KG1 (cell line): ENCODE data around the gene MSL3.

Experiments
- DNase-seq: peaks from one replicate; lab custom pipeline; 2025; lab: John Stamatoyannopoulos, UW

MSL3 gene, protein sequence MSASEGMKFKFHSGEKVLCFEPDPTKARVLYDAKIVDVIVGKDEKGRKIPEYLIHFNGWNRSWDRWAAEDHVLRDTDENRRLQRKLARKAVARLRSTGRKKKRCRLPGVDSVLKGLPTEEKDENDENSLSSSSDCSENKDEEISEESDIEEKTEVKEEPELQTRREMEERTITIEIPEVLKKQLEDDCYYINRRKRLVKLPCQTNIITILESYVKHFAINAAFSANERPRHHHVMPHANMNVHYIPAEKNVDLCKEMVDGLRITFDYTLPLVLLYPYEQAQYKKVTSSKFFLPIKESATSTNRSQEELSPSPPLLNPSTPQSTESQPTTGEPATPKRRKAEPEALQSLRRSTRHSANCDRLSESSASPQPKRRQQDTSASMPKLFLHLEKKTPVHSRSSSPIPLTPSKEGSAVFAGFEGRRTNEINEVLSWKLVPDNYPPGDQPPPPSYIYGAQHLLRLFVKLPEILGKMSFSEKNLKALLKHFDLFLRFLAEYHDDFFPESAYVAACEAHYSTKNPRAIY

GRCh38 chrX:11757719-11758399, at the start of gene MSL3:
MSL3 (plus strand) TSS chrX:11758237; CDS start chrX:11758264, 27 bp downstream.
- peak; percentile 21 for DNase-seq

DNA sequence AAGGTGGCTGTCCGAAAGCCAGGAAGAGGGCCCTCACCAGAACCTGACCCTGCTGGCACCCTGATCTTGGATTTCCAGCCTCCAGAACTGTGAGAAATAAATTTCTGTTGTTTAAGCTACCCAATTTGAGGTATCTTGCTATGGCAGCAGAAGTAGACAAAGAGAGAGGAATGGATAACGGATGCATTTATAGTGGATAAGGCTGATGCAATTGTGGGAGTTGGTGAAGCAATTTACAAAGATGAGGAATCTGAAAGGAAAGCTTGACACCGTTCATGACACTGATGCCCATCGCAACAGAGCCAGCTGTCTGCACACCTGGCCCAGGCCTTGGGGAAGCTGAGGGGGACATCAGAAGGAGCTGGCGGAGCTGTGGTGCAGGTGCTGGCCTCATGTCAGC, 35.7 kb upstream of the MSL3 start:
- no peak for DNase-seq

DNA sequence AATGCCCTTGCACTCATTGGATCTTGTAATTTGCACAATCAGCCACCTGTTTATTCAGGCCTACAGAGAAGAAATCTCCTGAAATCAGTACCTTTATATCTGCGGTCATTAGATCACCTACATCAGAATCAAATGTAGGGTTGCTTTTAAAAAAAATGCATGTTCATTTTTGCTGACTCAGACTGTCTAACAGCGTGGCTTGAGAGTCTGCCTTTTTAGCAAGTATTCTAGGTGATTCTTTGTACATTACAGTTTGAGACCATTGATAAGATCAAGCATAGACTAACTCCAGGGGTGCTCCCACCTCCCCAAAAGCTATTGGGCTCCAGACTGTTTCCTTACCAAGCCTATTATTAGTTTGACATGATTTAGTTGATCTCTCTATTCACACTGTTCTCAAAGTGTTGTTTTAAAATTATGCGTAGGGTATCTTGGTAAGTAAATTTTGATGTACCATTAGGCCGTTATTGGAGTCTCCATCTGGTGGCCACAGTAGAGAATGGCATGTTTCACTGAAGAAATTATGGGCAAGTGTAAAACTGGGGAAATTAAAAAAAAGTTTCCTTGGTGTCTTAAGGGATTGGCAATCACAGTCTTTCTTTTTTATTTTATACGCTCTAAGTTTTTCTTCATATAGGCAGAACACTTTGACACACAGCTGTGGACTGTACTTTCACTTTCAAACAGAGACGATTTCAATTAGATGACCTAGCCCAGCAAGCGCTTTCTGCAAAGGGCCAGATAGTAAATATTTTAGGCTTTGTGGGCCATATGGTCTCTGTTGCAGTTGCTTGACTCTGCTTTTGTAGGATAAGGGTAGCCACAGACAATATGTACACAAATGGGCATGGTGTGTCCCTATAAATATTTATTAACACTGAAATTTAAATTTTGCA, 33.7 kb upstream of the MSL3 start:
- DNase-seq: no peak

- DNase-seq: no peak
Observed at GRCh38 chrX:11725631-11726442, 32.2 kb upstream of the MSL3 start.

GRCh38 chrX:11728556-11728955, 29.5 kb upstream of the MSL3 start:
- DNase-seq: no peak

DNA sequence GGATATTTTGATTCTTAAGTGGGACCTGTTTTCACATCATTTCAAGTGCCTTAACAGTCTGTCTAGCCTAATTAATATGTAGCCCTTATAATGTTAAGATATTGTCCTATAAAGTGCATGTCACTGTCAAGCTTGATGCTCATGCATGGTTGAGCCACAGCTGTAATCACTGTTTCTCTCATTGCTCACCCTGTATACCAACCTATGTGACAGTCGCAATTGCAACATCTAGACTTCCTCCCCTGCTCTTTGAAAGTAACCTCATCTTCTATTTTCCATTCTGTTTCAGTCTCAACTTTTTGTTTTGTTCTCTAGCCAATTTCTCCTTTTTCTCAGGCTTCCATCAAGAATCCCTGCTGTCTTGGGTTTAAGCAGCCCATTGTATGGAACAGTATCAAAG, 24.4 kb upstream of the MSL3 start:
- DNase-seq: no peak

DNA sequence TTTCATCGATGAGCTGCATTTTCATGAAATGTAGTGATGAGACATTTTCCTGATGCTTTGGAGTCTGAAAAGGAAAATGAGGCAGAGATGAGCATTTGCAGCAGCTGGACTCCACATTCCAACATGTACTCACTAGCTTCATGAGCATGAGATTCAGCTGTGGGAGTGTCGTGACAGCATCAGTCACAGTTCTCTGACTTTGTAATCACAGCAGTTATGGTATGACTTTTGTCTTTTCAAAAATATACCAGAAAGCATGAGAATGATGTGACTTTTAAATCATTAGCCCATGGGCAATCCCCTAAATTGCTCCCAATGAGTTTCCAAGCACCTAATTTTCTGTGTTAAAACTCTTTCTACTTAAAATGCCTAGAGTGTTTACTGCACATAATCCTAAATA, 18.3 kb upstream of the MSL3 start:
- DNase-seq: no peak

GRCh38 chrX:11740794-11741193, 17.2 kb upstream of the MSL3 start:
- no peak for DNase-seq

- DNase-seq: no peak
Observed at GRCh38 chrX:11741574-11741973, 16.5 kb upstream of the MSL3 start.

GRCh38 chrX:11745881-11746280, 12.2 kb upstream of the MSL3 start:
- DNase-seq: no peak

- no peak for DNase-seq
Observed at GRCh38 chrX:11750046-11750445, 8.0 kb upstream of the MSL3 start.

DNA sequence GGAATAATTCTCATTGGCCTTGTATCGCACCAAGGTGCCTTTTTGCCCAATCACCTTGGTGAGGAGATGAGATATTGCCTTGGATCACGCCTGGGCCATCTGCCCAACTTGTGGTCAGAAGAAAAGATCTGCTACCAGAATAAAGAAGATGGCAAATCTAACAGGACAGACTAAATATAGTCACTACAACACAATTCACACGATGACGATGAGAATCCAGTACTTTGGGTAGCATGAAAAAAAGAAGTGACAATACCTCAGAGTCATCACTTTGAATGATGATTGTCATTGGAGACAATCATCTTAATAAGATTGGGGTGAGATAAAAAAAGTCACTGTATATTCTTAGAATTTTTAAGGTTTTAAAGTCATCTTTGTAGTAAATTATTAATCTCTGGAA, 7.3 kb upstream of the MSL3 start:
- no peak for DNase-seq

DNA sequence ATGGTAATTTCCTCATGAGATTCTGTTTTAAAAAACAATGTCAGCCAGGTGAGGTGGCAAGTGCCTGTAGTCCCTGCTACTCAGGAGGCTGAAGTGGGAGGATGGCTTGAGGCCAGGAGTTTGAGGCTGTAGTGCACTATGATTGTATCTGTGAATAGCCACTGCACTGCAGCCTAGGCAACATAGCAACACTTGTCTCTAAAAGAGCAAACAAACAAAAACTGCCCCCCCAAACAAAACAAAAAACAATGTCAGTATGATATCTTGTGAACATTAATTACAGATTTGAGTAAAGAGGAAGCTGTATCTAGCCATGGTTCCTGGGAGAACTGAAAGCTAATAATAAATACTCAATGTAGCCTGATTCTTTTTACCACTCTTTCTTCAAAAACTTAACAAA, 6.8 kb upstream of the MSL3 start:
- no peak for DNase-seq

DNA sequence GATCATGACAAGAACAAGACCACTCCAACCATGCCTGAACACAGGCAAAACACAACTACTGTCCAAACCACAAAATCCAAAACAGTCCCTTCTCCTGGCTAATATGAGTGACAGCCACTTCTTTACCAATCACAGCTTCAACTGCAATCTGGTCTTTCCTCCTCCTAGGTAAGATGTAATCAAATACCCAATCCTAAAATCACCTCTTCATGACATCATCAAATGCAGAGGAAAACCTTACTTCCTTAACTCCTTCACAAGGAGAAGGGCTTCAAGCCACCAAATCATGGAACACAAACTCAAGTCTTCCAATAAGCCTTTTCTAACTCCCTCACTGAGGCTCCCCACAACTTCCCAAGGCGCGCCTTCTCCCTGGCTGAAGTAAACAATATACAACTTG, 4.4 kb upstream of the MSL3 start:
- DNase-seq: no peak

- DNase-seq: no peak
Observed at GRCh38 chrX:11754958-11755645, 2.9 kb upstream of the MSL3 start.

DNA sequence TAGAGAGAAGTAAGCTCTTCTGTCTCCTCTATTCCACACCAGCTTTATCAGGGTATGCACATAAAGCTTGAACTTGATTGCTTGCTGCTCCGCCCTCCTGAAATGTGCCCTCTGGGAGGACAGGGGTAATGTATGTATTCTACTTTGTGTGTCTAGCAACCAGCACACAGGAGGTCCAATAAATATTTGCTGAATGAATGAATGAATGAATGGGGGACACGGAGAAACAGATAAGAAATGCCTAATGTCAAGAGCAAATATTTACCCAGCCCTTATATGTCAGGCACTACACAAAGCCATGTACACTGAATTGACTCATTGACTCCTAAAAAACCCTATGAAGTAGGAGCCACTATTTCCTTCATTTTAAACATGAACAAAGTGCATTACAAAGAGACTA, 2.3 kb upstream of the MSL3 start:
- no peak for DNase-seq

- DNase-seq: no peak
Observed at GRCh38 chrX:11756354-11757318, 1.4 kb upstream of the MSL3 start.

DNA sequence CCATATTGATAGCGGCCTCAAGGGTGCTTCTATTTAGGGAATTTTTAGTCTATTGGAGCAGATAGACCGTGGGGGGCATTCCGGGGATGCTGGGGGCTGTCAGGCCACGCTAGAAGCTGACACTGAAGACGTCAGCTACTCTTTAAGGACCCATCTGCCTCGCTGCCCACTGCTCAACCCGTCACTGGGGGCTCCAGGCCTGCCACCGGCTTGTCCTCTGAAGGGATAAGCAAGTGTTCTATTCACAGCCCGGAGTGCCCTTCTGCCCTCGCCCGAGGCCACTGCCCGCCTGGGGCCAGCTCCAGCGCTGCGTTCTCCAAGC, 679 bp upstream of the MSL3 start:
- DNase-seq: no peak

DNA sequence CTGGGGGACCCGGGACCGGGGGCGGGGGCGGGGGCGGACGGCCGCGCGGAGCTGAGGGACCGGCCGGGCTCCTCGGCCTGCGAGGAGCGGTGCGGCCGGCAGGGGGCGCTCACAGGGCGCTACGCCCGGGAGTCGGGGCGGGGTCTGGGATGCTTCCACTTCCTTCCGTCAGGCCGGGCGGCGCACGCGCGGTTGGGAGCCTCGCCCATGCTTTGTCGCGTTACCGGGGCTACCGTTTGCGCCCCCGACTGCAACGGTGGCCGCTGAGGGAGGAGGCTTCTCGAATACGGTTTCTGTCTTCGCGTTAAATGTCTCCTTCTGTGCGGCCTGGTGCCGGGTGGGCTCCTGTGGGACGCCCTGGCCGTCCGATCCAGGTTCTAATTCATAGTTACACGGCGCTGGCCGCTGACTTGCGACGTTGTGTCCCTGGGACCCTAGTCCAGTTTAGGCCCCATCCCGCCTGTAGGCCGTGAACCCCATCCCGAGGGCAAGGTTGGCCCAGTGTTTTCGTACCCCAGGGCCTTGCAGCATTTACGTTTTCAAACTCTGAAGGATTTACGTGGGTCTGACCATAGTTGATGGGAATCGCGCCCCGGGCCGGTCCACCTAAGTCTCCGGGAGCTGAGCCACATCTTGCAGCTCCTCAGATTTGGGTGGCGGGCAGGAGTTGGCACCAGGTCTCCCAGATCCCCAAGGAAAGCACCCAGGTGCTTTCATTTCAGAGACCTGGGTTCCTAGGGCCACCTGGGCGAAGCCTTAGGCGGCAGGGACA, 549 bp downstream of the MSL3 start:
- peak; percentile 44 for DNase-seq
